ENCODE measurements around the gene VSTM2B.
A peak's percentile ranks its signal among the peaks of the same experiment; 100 is the strongest.

VSTM2B gene

GRCh38 chr19:29591670-29592069 is 65.9 kb downstream of the VSTM2B start:
- DNase-seq (ENCODE audit: low read depth in 2 of 2): no peak

- no peak for DNase-seq (ENCODE audit: low read depth in 2 of 2)
Observed at GRCh38 chr19:29593869-29594268, 68.1 kb downstream of the VSTM2B start.

- no peak for DNase-seq (ENCODE audit: low read depth in 2 of 2)
Observed at GRCh38 chr19:29596080-29596727, 70.4 kb downstream of the VSTM2B start.

- no peak for DNase-seq (ENCODE audit: low read depth in 2 of 2)
Observed at GRCh38 chr19:29596885-29597525, 71.2 kb downstream of the VSTM2B start.

GRCh38 chr19:29598036-29598435 is 72.2 kb downstream of the VSTM2B start:
- no peak for DNase-seq (ENCODE audit: low read depth in 2 of 2)

- no peak for DNase-seq (ENCODE audit: low read depth in 2 of 2)
Observed at GRCh38 chr19:29598496-29598895, 72.7 kb downstream of the VSTM2B start.

GRCh38 chr19:29603308-29603707 is 77.5 kb downstream of the VSTM2B start:
- DNase-seq (ENCODE audit: low read depth in 2 of 2): no peak

- peak; percentile 96 to 98 for DNase-seq (ENCODE audit: low read depth in 2 of 2)
Observed at GRCh38 chr19:29605653-29606419, 80.0 kb downstream of the VSTM2B start, which contains the start of gene POP4. Gene POP4 (plus strand): TSS chr19:29606283. CDS start chr19:29606319, 36 bp downstream.

- no peak for DNase-seq (ENCODE audit: low read depth in 2 of 2)
Observed at GRCh38 chr19:29606420-29606747, 80.6 kb downstream of the VSTM2B start.

- DNase-seq (ENCODE audit: low read depth in 2 of 2): no peak
Observed at GRCh38 chr19:29609636-29610035, 83.8 kb downstream of the VSTM2B start.

GRCh38 chr19:29610213-29610573 is 84.4 kb downstream of the VSTM2B start:
- no peak for DNase-seq (ENCODE audit: low read depth in 2 of 2)

GRCh38 chr19:29610574-29611271 is 84.9 kb downstream of the VSTM2B start:
- DNase-seq (ENCODE audit: low read depth in 2 of 2): peak; percentile 73

GRCh38 chr19:29612121-29612520 is 86.3 kb downstream of the VSTM2B start:
- DNase-seq (ENCODE audit: low read depth in 2 of 2): no peak

GRCh38 chr19:29612801-29613595 is 87.2 kb downstream of the VSTM2B start:
- no peak for DNase-seq (ENCODE audit: low read depth in 2 of 2)

GRCh38 chr19:29614046-29614445 is 88.3 kb downstream of the VSTM2B start:
- DNase-seq (ENCODE audit: low read depth in 2 of 2): no peak

All from activated CD8-positive, alpha-beta memory T cell treated with anti-CD3 and anti-CD28 coated beads for 4 hours (primary cell).